ENCODE measurements around the gene SRCIN1.
"Not testable (repeated sequence)": the region's sequence is repeated elsewhere in the genome, so short reads cannot be mapped to it uniquely, and the experiment has no call there.

Gene SRCIN1

DNA sequence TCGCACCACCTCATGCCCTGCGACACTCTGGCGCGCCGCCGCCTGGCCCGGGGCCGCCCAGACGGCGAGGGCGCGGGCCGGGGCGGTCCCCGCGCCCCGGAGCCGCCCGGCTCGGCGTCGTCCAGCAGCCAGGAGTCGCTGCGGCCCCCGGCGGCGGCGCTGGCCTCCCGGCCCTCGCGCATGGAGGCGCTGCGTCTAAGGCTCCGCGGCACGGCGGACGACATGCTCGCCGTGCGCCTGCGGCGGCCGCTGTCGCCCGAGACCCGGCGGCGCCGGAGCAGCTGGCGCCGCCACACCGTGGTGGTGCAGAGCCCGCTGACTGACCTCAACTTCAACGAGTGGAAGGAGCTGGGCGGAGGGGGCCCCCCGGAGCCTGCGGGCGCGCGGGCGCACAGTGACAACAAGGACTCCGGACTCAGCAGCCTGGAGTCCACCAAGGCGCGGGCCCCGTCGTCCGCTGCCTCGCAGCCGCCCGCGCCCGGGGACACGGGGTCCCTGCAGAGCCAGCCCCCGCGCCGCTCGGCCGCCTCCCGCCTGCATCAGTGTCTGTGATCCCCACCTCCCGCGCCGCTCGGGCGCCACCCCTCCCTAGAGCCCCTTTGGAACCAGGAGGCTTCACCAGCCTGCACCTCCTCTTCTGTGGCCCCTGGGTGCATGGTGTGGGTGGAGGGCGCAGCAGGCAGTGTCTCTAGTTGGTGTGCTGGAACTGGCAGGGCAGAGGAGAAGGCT, 95.2 kb downstream of the SRCIN1 start:
- DNase-seq (ENCODE audit: low read depth in 2 of 2): no peak

DNA sequence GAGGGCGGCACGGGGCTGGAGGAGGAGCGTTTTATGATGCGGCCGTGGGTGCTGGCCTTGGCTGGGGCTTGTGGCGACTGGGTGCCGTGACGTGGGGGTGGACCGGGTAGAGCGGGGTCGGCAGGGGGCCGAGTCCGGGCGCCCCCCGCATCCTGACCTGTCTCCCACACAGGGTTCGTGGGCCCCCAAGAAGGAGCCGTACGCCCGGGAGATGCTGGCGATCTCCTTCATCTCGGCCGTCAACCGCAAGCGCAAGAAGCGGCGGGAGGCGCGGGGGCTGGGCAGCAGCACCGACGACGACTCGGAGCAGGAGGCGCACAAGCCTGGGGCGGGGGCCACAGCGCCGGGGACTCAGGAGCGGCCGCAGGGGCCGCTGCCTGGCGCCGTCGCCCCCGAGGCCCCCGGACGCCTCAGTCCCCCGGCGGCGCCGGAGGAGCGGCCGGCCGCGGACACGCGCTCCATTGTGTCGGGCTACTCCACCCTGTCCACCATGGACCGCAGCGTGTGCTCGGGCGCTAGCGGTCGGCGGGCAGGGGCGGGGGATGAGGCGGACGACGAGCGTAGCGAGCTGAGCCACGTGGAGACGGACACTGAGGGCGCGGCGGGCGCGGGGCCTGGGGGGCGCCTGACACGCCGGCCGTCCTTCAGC, 95.9 kb downstream of the SRCIN1 start:
- DNase-seq (ENCODE audit: low read depth in 2 of 2): no peak

DNA sequence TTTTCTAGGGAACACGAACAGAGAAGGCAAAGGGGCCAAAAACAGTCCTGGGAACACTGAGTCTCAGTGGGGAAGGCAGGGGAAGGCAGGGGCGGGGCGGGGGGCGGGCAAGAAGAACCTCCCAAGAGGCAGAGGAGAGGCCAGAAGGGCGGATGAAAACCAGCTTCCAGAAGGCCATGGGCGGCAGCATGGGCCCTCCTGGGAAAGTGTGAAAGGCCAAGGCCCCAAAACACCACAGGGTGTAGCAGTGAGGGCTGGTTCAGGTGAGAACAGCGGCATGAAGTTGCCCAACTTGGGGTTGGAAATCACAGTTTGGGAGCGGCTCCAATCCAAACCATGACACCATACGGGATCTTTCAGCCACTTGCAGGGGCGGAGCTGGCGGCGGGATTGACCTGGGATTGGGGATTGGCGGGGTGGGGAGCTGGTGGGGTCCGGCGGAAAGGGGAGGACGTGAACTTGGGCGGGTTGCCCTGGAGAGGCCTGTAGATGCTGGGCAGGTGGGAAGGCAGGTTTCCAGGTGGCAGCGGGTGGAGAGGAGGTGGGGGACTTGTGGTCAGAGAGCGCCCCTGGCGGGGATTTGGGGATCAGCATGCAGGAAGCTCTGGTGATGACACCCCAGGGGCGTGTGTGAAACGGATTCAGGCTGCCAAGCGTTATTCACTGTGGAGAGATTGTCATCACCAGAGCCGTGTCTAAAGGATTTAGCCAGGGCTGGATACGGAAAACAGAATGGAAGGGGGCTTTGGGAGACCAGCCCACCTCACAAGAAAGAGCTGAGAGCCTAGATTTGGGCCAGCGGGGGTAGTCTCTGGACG, 96.6 kb downstream of the SRCIN1 start:
- peak; percentile 49 to 76 for DNase-seq (ENCODE audit: low read depth in 2 of 2)

DNA sequence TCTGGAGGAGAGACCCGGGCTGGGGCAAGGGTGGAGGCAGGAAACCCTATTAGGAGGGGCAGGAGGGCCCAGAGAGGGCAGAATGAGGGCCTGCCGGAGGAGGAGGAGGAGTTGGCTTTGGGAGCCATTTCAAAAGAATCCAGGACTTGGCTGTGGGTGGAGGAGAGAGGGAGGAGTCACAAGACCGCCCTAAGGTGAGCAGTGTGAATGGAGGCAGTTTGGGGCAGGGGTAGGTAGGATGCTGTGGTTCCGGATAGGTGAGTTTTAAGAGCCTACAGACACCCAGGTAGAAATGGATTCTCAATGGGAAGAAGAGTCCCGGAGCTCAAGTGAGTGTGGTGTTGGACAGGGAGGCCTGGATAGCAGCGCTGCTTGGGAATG, 97.2 kb downstream of the SRCIN1 start:
- DNase-seq (ENCODE audit: low read depth in 2 of 2): no peak

DNA sequence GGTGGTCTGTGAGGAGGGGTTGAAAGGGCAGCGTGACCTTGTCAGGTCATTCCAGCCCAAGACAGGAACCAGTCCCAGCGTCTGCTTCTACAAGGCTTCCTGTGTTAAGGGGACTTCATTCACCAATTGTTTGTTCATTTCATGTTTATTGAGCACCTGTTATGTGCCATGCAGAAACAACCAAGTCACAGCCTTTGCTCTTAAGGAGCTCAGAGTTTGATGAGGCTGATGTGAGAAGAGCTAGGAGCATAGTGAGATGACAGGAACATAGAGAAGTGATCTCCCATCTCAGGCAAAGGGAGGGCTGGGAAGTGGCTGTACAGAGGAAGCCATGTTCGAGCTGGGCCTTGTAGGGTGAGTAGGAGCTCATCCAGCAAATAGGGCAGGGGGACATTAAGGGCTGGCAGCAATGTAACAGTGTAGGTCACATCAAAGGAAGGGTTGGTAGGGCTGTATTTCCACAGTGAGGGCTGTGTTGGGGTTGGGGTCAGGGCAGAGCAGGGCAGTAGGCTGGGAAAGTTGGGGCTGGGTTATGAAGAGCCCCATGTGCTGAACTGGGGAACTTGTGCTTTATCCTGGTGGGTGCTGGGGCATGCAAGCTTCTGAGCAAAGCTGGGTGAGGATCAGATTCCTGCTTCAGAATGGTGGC, 97.7 kb downstream of the SRCIN1 start:
- no peak for DNase-seq (ENCODE audit: low read depth in 2 of 2)

DNA sequence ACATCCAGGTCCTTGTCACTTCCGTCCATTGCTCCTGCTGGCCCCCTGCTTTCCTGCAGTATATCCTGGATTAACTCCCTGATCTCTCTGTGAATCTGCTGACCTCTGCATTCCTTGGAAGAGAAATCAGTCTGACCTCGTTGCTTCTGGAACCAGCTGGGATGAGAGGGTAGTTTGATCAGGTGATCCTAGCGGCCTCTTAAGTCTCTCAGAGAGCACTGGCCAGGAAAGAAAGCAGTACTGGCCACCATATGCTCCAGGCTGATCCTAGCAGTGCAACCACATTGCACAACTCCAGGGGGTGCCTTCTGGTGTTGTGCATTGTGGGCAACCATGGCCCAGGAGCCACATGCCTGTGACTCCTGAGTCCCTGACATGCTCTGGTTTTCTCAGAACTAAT, 98.3 kb downstream of the SRCIN1 start:
- DNase-seq (ENCODE audit: low read depth in 2 of 2): no peak

DNA sequence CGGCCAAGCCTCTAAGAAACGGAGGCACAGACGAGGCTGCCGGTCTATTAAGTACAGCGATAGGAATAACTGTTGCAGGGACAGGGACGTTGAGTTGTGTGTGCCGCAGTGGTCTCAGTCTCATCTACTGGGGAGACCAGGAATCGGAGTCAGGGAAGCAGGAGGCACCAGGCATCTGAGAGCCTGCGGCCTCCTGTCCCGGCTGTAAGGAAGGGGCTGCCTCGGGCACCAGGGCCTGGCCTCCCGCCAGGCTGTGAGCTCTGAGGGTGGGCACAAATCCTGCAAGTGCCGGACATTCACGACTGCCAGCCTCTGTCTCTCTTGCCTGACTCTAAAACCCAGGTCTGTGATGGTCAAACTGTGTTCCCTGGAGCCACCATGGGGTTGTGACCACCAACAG, 101.5 kb downstream of the SRCIN1 start:
- DNase-seq (ENCODE audit: low read depth in 2 of 2): no peak

DNA sequence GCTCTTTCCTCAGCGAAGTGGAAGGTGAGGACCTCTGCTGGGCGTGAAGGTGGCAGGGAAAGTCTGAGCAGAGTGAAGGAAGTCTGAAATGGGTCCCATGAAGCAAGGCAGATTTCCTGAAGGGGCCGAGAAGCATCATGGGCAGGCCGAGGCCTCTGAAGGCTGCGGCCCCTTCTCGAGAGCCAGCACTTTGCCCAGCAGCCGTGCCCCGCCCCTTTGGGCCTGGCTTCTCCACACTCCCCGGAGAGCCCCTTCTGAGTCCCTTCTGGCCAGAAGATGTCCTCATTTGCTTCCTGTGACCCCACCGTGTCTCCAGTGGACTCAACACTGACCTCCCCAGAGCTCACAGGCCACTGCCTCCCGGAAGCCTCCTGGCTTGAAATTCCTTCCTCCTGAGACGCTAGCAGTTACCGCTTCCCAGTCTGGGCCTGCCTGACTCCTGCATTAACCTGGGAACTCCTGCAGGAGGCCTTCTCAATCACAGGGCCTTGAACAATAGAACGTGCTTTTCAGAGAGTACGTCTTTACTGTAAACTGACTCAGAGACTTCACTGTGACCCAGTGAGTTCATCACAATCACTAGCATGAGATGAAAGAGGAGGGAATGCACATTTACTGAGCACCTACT, 102.4 kb downstream of the SRCIN1 start:
- not testable (repeated sequence) for DNase-seq (ENCODE audit: low read depth in 2 of 2)

DNA sequence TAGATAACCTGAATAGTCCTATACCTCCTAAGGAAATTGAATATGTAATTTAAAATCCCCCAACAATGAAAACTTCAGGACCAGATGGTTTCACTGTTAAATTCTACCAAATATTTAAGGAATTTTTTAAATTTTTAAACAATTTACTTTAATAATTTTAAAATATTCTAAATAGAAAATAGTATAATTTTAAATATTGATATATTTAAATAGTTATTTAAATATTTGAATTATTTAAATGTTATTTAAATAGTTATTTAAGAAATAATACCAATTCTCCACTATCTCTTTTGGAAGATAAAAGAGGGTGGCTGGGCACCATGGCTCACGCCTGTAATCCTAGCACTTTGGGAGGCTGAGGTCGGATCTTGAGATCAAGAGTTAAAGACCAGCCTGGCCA, 104.0 kb downstream of the SRCIN1 start:
- not testable (repeated sequence) for DNase-seq (ENCODE audit: low read depth in 2 of 2)

DNA sequence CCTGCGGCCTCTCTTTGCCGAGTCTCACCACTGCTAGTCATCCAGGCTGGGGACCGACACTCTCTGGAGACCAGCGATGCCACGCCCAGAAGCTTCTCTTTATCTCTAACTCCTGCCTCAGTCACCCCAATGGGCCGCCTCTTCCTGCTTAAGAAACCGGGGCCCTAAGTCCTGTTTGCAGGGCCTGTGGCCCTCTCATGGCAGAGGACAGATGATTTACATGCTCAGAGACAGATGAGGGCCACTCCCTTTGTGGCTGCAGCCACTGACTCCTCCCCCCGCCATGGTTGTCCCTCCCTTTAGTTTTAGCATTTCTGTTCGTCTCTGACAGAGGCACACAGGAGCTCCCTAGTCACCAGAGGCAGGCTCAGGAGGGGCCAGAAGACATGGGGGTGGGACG, 106.5 kb downstream of the SRCIN1 start:
- DNase-seq (ENCODE audit: low read depth in 2 of 2): not testable (repeated sequence)

DNA sequence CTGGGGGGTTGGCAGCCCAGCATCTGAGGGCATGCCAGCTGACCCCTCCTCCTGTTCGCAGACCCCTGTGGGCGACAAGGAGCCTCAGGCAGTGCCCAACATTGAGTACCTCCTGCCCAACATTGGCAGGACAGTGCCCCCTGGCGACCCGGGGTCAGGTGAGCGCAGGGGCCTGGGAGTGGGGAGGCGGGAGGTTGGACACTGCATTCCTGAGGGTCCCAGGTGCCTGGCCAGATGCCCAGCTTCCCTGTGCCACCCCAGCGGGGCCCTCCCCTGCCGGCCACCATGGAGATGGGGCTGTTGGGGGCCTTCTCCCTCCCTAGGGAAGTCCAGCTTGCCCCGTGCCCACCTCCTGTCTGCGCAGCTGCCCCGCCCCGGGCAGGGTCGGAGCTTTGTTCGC, 107.4 kb downstream of the SRCIN1 start:
- no peak for DNase-seq (ENCODE audit: low read depth in 2 of 2)

DNA sequence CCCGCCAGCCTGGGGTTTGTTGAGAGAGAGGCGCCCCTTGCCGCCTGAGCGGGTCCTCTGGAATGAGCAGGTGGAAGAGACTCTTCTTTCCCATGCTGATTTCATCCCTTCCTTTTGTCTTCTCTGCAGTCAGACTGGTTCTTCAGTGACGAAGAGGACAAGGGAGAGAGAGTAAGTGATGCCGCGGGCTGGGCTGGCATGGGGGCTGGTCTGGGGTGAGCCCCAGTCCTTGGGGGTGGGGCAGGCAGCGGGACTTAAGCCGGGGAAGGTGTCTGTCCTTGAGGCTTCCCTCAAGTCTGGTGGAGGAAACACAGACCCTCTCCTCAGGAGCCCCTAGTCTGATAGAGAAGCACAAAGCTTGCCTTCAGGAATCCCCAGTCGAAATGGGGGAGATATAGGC, 108.1 kb downstream of the SRCIN1 start:
- not testable (repeated sequence) for DNase-seq (ENCODE audit: low read depth in 2 of 2)

DNA sequence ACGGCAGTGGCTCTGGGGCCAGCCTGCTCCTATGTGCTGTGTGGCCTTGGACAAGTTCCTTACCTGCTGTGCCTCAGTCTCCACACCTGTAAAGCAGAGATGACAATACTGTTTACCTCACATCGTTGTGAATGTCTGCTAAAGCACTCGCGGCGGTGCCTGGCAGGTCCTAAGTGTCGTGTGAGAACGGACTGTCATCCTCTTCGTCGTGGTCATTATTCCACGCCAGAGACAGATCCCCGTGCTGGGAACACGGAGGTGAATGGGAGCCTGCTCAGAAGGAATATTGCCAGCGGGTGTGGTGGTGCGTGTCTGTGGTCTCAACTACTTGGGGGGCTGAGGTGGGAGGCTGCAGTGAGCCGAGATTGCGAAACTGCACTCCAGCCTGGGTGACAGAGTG, 111.6 kb downstream of the SRCIN1 start:
- DNase-seq (ENCODE audit: low read depth in 2 of 2): not testable (repeated sequence)

DNA sequence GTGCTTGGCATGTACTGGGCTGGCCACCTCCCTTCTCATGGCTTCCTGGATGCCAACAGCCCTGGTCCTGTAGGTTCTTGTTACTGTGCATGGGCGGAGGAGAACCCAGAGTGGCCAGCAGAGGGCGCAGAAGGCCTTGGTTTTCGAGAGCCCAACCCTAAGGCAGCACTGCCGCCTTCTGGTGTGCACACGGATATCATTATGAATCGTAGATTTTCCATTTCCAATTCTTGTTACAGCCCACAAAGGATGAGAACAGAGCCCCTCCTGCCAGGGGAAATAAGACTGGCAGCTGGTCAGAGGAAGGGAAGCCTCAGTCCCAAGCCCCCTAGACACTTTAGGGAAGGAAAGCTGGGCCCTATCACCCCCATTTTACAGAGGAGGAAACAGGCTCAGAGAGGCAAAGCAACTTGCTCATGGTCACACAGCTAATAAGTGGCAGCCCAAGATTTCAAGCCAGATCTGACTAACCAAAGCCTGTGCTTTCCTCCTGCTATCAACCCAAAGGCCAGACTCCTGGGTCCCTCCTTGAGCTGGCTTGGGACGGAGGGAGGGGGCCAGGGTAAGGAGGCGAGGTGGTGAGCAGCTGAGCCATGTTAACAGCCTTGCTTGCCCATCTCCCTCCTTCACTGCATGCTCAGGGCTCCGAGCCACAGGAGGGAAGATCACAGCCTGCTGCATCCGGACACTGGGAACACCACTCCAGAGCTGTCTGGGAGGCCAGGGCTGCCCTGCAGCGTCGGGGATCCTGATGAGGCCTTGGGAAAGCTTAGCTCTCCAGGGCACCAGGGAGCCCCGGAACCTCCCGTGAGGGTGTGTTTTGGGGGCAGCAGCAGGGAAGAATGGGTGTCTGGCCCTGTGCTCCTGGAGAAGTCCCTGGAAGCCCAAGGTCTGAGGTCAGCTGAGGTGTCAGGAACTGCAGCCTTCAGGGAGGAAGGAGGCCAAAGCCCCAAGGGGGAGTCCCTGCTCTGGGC, 113.4 kb downstream of the SRCIN1 start:
- peak; percentile 78 to 96 for DNase-seq (ENCODE audit: low read depth in 2 of 2)

DNA sequence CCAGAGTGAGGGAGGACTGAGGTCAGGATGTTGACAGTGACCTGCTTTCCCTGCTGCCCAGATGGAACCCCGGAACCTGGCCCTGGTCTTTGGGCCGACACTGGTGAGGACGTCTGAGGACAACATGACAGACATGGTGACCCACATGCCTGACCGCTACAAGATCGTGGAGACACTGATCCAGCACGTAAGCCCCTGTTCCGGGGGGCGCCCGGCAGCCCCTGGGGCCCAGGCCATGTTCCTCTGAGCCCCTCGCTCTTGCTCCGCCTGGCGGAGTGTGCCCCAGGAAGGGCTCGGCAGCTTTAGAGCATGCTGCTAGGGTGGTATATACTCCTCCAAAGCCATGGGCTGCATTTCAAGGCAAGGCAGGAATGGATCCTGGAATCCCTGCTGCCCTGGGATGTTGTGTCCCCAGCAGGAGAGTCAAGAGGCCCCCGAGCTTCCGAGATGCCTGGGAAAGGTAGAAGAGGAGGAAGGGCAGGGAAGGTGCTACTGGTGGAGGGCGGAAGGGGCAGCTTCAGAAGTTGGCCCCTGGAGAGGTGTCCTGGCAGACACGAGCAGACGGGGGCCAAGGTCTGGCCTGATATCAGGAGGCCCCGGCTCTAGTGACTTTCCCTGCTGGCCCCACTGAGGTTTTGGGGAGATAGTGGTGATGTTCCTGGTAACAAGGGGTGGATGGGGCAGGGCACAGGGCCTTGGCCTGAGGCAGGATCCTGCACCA, 114.2 kb downstream of the SRCIN1 start:
- not testable (repeated sequence) for DNase-seq (ENCODE audit: low read depth in 2 of 2)

DNA sequence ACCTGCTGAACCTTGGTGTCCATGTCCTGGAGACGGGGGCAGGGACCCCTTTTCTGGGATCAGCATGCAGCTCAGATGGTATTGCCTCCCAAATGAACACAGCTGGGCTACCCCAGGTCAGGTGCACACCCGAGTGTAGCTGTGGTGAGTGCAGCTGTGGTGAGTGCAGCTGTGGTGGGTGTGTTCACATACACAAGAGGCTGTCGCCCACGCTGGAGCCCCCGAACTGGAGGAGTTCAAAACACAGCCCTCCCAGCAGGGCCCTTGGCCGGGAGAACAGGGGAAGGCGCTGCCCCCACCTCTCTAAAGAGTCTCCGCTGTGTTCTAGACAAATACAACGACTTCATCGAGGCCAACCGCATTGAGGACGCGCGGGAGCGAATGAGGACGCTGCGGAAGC, 116.0 kb downstream of the SRCIN1 start:
- DNase-seq (ENCODE audit: low read depth in 2 of 2): not testable (repeated sequence)

DNA sequence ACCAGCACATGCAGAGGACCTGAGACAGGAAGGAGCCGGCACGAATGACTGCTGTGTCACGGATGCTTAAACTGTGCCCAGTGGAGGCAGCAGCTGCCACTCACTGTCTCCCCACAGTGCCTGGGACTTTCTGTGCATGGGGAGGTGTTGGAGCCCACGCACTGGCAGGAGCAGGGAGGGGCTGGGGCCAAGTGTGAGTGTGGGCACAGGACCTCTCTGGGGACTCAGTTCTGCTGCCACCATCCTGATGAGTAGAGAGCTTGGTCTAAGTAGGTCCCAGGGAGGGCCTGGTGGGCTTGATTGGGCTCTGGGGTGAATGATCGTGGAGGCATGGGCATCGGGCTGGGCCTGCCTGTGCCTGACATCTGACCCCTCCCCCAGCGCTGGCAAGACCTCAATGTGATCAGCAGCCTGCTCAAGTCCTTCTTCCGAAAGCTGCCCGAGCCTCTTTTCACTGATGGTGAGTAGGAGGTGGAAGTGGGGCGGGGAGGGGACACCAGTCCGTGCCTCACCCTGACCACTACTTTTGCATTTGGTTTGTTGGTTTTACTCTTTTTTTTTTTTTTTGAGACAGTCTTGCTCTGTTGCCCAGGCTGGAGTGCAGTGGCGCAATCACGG, 120.0 kb downstream of the SRCIN1 start:
- DNase-seq (ENCODE audit: low read depth in 2 of 2): peak in 1 of 2 experiments; percentile 12

DNA sequence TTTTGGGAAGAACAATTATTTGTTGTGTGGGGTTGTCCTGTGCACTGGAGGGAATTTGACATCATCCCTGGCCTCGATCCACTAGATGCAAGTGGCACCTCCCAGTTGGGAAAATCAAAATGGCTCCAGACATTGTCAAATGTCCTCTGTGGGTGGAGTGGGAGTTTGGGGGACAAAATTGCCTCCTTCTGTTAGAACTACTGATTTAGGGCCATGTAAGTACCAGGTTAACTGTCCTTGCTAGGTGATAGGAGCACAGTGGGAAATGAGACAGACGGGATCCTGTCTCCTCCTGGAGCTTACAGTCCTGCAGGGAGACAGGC, 120.6 kb downstream of the SRCIN1 start:
- DNase-seq (ENCODE audit: low read depth in 2 of 2): no peak

Measured in stimulated activated CD4-positive, alpha-beta T cell treated with anti-CD3 and anti-CD28 coated beads, Interleukin-12 subunit alpha, Interleukin-12 subunit beta, amount 100 ng/mL, for 24 hours (primary cell).